Measurements from ENCODE around the gene NHLH1. TPM values are rescaled to one million over a fixed set of nuclear protein-coding genes. Genes with fewer than 3 reads are reported as not detected.

The NHLH1 gene
- total RNA-seq, 4 donors from 2014 or later = not detected

GRCh38 chr1:160367516-160367900, 637 bp downstream of the NHLH1 start:
- Histone ChIP-seq H3K4me1 (no peaks in the 10 kb centered on the region), H3K9me3 (no peaks in the 10 kb centered on the region), H3K27me3 (no peaks in the 10 kb centered on the region), H3K27ac (no peak overlapping the region), H3K4me3 (no peak overlapping the region), H3K36me3 (no peaks in the 10 kb centered on the region)
- TF ChIP-seq POLR2A (IDR thresholded peaks at IDR 0.05) (no peak), EP300 (IDR thresholded peaks at IDR 0.05) (no peak), CTCF (IDR thresholded peaks at IDR 0.05) (no peak)
- DNase-seq (ENCODE audit: low spot score in 2 of 2) = no peak
- WGBS, 2 donors = 69 to 73% methylated on average over 4 of the region's 4 CpGs

- no peak for TF ChIP-seq EP300 (IDR thresholded peaks at IDR 0.05)
- no peak for TF ChIP-seq POLR2A (IDR thresholded peaks at IDR 0.05)
- no peak for TF ChIP-seq CTCF (IDR thresholded peaks at IDR 0.05)
- H3K4me3 ChIP-seq = no peak overlapping the region
- H3K27me3 ChIP-seq = no peaks in the 10 kb centered on the region
- WGBS, 2 donors = 74 to 80% methylated on average over 4 of the region's 4 CpGs
- no peaks in the 10 kb centered on the region for H3K9me3 ChIP-seq
- H3K4me1 ChIP-seq = no peaks in the 10 kb centered on the region
- no peak for DNase-seq (ENCODE audit: low spot score in 2 of 2)
- no peaks in the 10 kb centered on the region for H3K36me3 ChIP-seq
- H3K27ac ChIP-seq = no peak overlapping the region
Measured at GRCh38 chr1:160367934-160368923, 1.4 kb downstream of the NHLH1 start.

GRCh38 chr1:160369087-160369486, 2.2 kb downstream of the NHLH1 start:
- TF ChIP-seq CTCF (IDR thresholded peaks at IDR 0.05) (no peak), POLR2A (IDR thresholded peaks at IDR 0.05) (no peak), EP300 (IDR thresholded peaks at IDR 0.05) (no peak)
- no peak overlapping the region for H3K4me3 ChIP-seq
- H3K27me3 ChIP-seq = no peaks in the 10 kb centered on the region
- H3K36me3 ChIP-seq = no peaks in the 10 kb centered on the region
- H3K27ac ChIP-seq = no peak overlapping the region
- WGBS, 2 donors = 70 to 76% methylated on average over 1 of the region's 1 CpG
- no peaks in the 10 kb centered on the region for H3K9me3 ChIP-seq
- no peak for DNase-seq (ENCODE audit: low spot score in 2 of 2)
- peaks cover 0 to 4% (median 1%) of the 10 kb centered on the region in 4 donors for H3K4me1 ChIP-seq

DNA sequence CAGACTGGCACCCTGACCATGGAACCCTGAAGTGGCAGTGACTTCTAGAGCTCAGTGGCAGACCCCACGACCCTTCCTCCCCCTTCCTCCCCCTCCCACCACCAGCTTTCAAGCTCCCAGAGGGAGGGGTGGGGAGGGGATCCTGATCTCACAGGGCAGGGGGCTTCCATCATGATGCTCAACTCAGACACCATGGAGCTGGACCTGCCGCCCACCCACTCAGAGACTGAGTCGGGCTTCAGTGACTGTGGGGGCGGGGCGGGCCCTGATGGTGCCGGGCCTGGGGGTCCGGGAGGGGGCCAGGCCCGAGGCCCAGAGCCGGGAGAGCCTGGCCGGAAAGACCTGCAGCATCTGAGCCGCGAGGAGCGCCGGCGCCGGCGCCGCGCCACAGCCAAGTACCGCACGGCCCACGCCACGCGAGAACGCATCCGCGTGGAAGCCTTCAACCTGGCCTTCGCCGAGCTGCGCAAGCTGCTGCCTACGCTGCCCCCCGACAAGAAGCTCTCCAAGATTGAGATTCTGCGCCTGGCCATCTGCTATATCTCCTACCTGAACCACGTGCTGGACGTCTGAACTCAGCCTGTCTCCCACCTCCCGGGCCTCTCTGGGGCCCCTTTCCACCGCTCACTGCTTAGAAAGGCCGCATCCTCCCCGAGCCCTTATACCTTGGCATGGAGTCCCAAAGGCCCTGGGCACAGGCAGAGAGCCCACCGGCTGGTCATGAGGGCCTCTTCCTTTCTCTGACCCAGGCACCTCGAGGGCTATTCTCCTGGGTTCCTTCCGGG, 3.9 kb downstream of the NHLH1 start:
- no peaks in the 10 kb centered on the region for H3K36me3 ChIP-seq
- peaks cover 0 to 21% (median 11%) of the 10 kb centered on the region in 4 donors for H3K4me1 ChIP-seq
- WGBS, 2 donors = 64 to 71% methylated on average over 14 to 41 of the region's 42 CpGs
- H3K9me3 ChIP-seq = no peaks in the 10 kb centered on the region
- H3K4me3 ChIP-seq = no peak overlapping the region
- no peak for DNase-seq (ENCODE audit: low spot score in 2 of 2)
- H3K27me3 ChIP-seq = no peaks in the 10 kb centered on the region
- TF ChIP-seq EP300 (IDR thresholded peaks at IDR 0.05) (no peak), POLR2A (IDR thresholded peaks at IDR 0.05) (no peak), CTCF (IDR thresholded peaks at IDR 0.05) (no peak)
- no peak overlapping the region for H3K27ac ChIP-seq

DNA sequence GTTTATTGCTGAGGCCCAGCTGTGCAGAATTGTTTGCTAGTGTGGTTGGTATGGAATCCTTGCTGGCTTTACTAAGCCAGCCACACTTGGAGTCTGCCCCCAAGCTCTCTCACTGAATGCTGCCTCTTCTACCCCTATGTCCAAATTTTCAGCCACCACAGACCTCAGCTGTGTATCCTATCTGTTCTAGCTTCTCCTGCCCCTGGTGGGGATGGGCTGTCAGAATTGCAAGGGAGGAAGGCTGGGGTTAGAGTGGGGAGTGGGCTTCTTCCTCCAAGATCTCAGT, 4.4 kb downstream of the NHLH1 start:
- no peak for DNase-seq (ENCODE audit: low spot score in 2 of 2)
- Histone ChIP-seq H3K4me3 (no peak overlapping the region), H3K27me3 (no peaks in the 10 kb centered on the region), H3K4me1 (peaks cover 0 to 26% (median 16%) of the 10 kb centered on the region in 4 donors), H3K36me3 (no peaks in the 10 kb centered on the region), H3K27ac (no peak overlapping the region), H3K9me3 (no peaks in the 10 kb centered on the region)
- TF ChIP-seq POLR2A (IDR thresholded peaks at IDR 0.05) = no peak
- TF ChIP-seq EP300 (IDR thresholded peaks at IDR 0.05) = no peak
- TF ChIP-seq CTCF (IDR thresholded peaks at IDR 0.05) = no peak
